Neuron (in vitro differentiated cells): Measurements from ENCODE around the gene SNX14.
"Not testable (repeated sequence)": the region's sequence is repeated elsewhere in the genome, so short reads cannot be mapped to it uniquely, and the experiment has no call there.

ENCODE experiments used
- H2AFZ ChIP-seq: one replicate; pipeline ENCODE4 v1.6.1; 2013; ENCODE audit warnings: low read depth, mild to moderate bottlenecking, inconsistent platforms, low read length, moderate library complexity
- H3K27me3 ChIP-seq: one replicate; pipeline ENCODE4 v1.6.1; 2013; ENCODE audit warnings: low read length; ENCODE audit not compliant: insufficient read depth
- H3K36me3 ChIP-seq: one replicate; pipeline ENCODE4 v1.6.1; 2013; ENCODE audit warnings: low read length; ENCODE audit not compliant: insufficient read depth
- H3K4me1 ChIP-seq: one replicate; pipeline ENCODE4 v1.6.1; 2013; ENCODE audit warnings: low read length; ENCODE audit not compliant: insufficient read depth
- H3K4me3 ChIP-seq: 2 replicates; pipeline ENCODE4 v1.5.1; 2013; ENCODE audit warnings: mild to moderate bottlenecking, low read length, moderate library complexity
- H3K9me3 ChIP-seq: one replicate; pipeline ENCODE4 v1.6.1; 2013; ENCODE audit warnings: low read length

Gene SNX14

DNA sequence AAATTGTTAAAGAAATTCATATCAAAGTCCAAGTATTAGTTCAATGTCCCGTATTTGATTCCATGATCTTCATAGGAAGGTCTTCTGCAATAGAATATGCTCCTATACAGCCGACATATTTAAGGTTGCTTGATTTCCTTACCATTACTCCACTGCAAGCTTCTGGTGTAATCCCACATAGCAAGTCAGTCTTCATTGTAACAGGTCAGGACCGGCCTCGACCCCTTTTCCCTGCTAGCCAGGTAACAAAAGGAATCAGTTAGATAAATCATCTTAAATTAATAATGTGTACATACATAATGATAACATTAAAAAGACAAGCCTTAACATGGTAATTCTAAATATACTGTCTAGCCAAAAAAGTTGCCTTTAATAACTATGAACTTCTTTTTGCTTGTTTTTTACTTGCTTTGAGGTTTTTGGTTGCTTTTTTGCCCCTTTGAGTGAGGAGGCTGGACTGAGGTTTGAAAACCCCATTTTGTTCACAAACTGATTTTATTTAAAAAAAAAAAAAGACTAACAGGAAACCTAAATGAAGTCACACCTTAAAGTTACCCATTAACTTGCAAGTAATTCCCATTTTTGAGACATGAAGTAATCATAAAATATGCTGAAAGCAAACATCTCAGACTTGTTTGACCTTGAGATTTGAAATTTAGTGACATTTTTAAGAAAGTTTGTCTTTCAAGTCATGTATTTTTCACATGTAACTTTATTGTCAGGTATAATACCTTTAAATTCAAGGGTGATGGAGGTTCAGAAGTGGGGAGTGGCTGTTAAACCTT lies 19.2 kb upstream of the SNX14 start:
- Histone ChIP-seq H3K36me3 (peaks cover 93% of the 10 kb centered on the region), H3K4me1 (no peaks in the 10 kb centered on the region), H2AFZ (no peak overlapping the region), H3K9me3 (no peaks in the 10 kb centered on the region), H3K27me3 (no peaks in the 10 kb centered on the region), H3K4me3 (no peak overlapping the region)

- Histone ChIP-seq H2AFZ (no peak overlapping the region), H3K4me3 (no peak overlapping the region), H3K4me1 (no peaks in the 10 kb centered on the region), H3K36me3 (peaks cover 79% of the 10 kb centered on the region), H3K9me3 (no peaks in the 10 kb centered on the region), H3K27me3 (no peaks in the 10 kb centered on the region)
These were observed 16.7 kb upstream of the SNX14 start for GRCh38 chr6:85610182-85610895.

GRCh38 chr6:85602100-85602499 lies 8.4 kb upstream of the SNX14 start:
- H3K4me1 ChIP-seq: no peaks in the 10 kb centered on the region
- H3K27me3 ChIP-seq: no peaks in the 10 kb centered on the region
- H2AFZ ChIP-seq: no peak overlapping the region
- peaks cover 20% of the 10 kb centered on the region for H3K36me3 ChIP-seq
- no peaks in the 10 kb centered on the region for H3K9me3 ChIP-seq
- no peak overlapping the region for H3K4me3 ChIP-seq

GRCh38 chr6:85600713-85601313 lies 7.2 kb upstream of the SNX14 start:
- Histone ChIP-seq H2AFZ (no peak overlapping the region), H3K4me1 (no peaks in the 10 kb centered on the region), H3K4me3 (no peak overlapping the region), H3K9me3 (no peaks in the 10 kb centered on the region), H3K27me3 (no peaks in the 10 kb centered on the region), H3K36me3 (peaks cover 17% of the 10 kb centered on the region)

DNA sequence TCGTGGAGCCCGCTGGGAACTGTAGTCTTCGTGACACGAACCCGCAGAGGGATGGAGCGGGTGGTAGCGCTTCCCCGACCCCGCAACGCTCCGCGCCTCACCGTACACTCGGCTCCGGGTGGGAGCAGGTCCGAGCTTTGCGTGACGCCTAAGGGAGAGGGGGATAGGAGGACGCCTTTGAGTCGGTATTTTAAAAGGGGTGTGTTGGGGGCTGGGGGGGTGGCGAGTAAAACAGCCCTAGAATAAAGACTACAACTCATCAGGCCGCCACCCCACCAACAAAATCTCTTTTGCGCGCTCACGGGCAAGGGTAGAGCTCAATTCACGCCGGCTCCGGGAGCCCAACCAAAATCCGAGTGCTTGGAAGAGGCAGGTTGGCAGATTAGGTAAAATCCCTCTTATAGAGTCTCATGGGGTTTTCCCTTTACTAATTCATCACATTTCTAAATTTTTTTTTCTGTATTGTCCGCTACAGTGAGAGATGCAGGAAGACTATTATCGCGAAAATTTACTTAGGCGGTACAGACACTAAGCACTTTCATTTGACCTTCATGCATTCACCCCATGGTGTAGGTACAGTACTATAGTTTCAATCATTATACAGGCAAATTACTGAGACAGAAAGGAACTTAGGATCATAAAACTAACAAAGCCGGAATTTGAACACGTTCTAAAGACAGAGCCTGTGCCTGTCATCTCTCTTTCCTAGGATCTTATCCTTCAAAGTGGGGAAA lies 706 bp upstream of the SNX14 start:
- no peaks in the 10 kb centered on the region for H3K27me3 ChIP-seq
- H3K4me1 ChIP-seq: peaks cover 11% of the 10 kb centered on the region
- H3K9me3 ChIP-seq: peaks cover 2% of the 10 kb centered on the region
- H3K36me3 ChIP-seq: no peaks in the 10 kb centered on the region
- H3K4me3 ChIP-seq: peak overlapping the region; percentile 61
- peak overlapping the region; percentile 40 for H2AFZ ChIP-seq

DNA sequence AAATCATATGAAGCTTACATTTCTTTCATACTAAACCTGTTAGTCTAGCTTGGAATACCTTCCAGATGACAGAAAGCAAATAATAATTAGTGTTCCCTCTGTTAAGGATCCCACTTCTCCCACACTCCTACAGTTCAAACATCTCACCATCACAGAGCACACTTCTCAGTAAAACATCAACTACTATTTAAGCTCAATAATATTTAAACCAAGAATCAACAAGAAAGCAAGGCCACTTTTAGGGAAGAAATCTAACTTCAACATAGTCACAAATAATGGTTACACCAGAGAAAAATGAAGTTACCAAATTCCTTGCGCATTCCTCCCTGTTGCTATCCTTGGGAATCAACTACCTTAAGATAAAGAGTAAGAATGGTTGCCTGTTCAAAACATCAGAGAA lies 1.6 kb downstream of the SNX14 start:
- Histone ChIP-seq H3K36me3 (no peaks in the 10 kb centered on the region), H3K4me1 (peaks cover 11% of the 10 kb centered on the region), H2AFZ (no peak overlapping the region), H3K27me3 (no peaks in the 10 kb centered on the region), H3K9me3 (peaks cover 5% of the 10 kb centered on the region), H3K4me3 (peak overlapping the region; percentile 61)

DNA sequence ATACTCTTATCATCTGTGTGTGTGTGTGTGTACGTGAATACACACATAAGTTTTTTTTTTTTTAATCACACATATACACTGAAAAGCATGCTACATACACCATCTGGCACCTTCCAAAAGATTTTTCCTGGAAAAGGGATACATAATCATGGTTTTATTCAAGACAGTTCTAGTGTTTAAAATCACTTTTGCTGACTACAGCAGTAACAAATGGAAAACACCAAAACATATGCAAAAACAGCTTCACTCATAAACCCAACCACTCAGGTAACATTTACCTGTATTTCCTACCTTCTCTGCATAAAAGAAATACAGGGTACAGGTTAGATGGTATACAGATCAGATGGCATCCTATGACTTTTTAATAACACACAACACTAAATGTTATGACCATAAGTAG lies 2.5 kb downstream of the SNX14 start:
- Histone ChIP-seq H3K9me3 (peaks cover 5% of the 10 kb centered on the region), H3K27me3 (no peaks in the 10 kb centered on the region), H2AFZ (no peak overlapping the region), H3K36me3 (no peaks in the 10 kb centered on the region), H3K4me1 (peaks cover 11% of the 10 kb centered on the region), H3K4me3 (no peak overlapping the region)

GRCh38 chr6:85585741-85586140 lies 7.9 kb downstream of the SNX14 start:
- Histone ChIP-seq H2AFZ (no peak overlapping the region), H3K4me1 (no peaks in the 10 kb centered on the region), H3K4me3 (no peak overlapping the region), H3K36me3 (no peaks in the 10 kb centered on the region), H3K9me3 (peaks cover 8% of the 10 kb centered on the region), H3K27me3 (no peaks in the 10 kb centered on the region)

DNA sequence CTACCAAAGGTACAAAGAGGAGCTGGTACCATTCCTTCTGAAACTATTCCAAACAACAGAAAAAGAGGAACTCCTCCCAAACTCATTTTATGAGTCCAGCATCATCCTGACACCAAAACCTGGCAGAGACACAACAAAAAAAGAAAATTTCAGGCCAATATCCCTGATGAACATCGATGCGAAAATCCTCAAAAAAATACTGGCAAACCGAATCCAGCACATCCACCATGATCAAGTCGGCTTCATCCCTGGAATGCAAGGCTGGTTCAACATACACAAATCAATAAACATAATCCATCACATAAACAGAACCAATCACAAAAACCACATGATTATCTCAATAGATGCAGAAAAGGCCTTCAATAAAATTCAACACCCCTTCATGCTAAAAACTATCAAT lies 10.8 kb downstream of the SNX14 start:
- H3K4me3 ChIP-seq, H3K36me3 ChIP-seq, H3K4me1 ChIP-seq, H3K27me3 ChIP-seq, H3K9me3 ChIP-seq, H2AFZ ChIP-seq: not testable (repeated sequence)

DNA sequence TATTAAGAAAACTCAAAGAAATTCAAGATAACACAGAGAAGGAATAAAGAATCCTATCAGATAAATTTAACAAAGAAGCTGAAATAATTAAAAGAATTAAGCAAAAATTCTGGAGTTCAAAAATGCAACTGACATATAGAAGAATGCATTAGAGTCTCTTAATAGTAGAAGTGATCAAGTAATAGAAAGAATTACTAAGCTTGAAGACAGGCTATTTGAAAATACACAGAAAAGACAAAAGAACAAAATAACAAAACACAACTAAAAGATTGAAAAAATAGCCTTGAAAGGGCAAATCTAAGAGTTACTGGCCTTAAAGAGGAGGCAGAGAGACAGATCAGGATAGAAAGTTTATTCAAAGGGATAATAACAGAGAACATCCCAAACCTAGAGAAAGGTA lies 12.1 kb downstream of the SNX14 start:
- no peak overlapping the region for H2AFZ ChIP-seq
- H3K27me3 ChIP-seq: no peaks in the 10 kb centered on the region
- no peak overlapping the region for H3K4me3 ChIP-seq
- H3K36me3 ChIP-seq: peaks cover 2% of the 10 kb centered on the region
- H3K9me3 ChIP-seq: peaks cover 3% of the 10 kb centered on the region
- H3K4me1 ChIP-seq: no peaks in the 10 kb centered on the region

DNA sequence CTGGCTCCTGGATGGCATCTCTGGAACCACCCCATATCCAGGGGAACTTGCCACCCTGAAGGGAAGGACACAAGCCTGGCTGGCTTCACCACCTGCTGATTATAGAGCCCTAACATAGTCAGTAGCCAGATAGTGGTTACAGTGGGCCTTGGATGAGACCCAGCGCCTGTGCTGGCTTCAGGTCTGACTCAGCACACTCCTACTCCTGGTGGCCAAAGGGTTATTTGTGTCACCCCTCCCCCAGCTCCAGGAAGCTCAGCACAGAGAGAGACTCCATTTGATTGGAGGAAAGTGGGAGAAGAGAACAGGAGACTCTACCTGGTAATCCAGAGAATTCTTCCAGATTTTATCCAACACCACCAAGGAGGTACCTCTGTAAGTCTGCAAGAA lies 12.8 kb downstream of the SNX14 start:
- Histone ChIP-seq H2AFZ (no peak overlapping the region), H3K36me3 (peaks cover 2% of the 10 kb centered on the region), H3K27me3 (no peaks in the 10 kb centered on the region), H3K9me3 (peaks cover 3% of the 10 kb centered on the region), H3K4me1 (no peaks in the 10 kb centered on the region), H3K4me3 (no peak overlapping the region)

GRCh38 chr6:85580118-85580877 lies 13.4 kb downstream of the SNX14 start:
- Histone ChIP-seq H3K36me3 (peaks cover 2% of the 10 kb centered on the region), H3K4me1 (peaks cover 5% of the 10 kb centered on the region), H3K9me3 (peaks cover 3% of the 10 kb centered on the region), H3K4me3 (no peak overlapping the region), H3K27me3 (no peaks in the 10 kb centered on the region), H2AFZ (no peak overlapping the region)
